ENCODE data around the gene FAM13A. TPM values are rescaled to one million over a fixed set of nuclear protein-coding genes. Genes with fewer than 3 reads are reported as not detected.
A peak's percentile ranks its signal among the peaks of the same experiment; 100 is the strongest.

FAM13A gene
- total RNA-seq, 1 experiment from 2014 or later = 26.7 TPM

DNA sequence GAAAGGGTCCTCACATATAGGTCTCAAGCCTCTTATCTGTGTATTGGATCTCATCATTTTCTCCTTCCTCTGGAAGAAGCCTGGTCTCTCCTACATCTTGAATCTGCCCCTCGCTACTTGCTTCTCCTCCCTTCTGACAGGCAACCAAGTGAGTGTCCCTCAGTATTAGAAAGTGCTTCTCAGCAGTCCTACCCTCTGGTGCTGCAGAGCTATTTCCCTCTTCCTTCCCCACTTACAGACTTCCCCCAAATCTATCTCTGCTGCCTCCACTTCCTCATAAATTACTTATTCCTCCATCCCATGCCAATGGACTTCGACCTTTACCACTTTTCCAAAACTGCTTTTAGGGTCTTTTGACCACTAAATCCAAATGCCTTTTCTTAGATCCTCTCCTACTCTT, 230.2 kb downstream of the FAM13A start:
- no peaks in the 10 kb centered on the region for H4K20me1 ChIP-seq (ENCODE audit: insufficient read depth)
- peaks cover 11% of the 10 kb centered on the region for H3K4me1 ChIP-seq (replicated peaks; ENCODE audit: insufficient read depth)
- H3K4me2 ChIP-seq = no peak overlapping the region
- no TSS peak for BruUV-seq (replicated peaks)
- H3K79me2 ChIP-seq (ENCODE audit: low read depth) = peaks cover 8% of the 10 kb centered on the region
- no peaks in the 10 kb centered on the region for H3K9me2 ChIP-seq (ENCODE audit: insufficient read depth)
- no peak overlapping the region for H3K4me3 ChIP-seq
- no peak overlapping the region for H3K27ac ChIP-seq
- no peaks in the 10 kb centered on the region for H3K9me3 ChIP-seq (ENCODE audit: insufficient read depth, low read depth)
- no peaks in the 10 kb centered on the region for H3K27me3 ChIP-seq (ENCODE audit: insufficient read depth, low read depth)
- no peaks in the 10 kb centered on the region for H3K36me3 ChIP-seq (ENCODE audit: low read depth)
- DNase-seq = no peak
- H2AFZ ChIP-seq = no peak overlapping the region
- TF ChIP-seq, protein P1, sequence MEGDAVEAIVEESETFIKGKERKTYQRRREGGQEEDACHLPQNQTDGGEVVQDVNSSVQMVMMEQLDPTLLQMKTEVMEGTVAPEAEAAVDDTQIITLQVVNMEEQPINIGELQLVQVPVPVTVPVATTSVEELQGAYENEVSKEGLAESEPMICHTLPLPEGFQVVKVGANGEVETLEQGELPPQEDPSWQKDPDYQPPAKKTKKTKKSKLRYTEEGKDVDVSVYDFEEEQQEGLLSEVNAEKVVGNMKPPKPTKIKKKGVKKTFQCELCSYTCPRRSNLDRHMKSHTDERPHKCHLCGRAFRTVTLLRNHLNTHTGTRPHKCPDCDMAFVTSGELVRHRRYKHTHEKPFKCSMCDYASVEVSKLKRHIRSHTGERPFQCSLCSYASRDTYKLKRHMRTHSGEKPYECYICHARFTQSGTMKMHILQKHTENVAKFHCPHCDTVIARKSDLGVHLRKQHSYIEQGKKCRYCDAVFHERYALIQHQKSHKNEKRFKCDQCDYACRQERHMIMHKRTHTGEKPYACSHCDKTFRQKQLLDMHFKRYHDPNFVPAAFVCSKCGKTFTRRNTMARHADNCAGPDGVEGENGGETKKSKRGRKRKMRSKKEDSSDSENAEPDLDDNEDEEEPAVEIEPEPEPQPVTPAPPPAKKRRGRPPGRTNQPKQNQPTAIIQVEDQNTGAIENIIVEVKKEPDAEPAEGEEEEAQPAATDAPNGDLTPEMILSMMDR (conservative IDR thresholded peaks at IDR 0.05) = no peak
- TF ChIP-seq EZH2 (IDR thresholded peaks at IDR 0.05; ENCODE audit: low read depth) = no peak
- POLR2A ChIA-PET (ENCODE audit: unreplicated experiment) = no interaction called here
- CTCF ChIA-PET = no interaction called here
- intact Hi-C loops (cut with micrococcal nuclease; ENCODE audit: unreplicated experiment) = no loop called here
- H3F3A ChIP-seq (ENCODE audit: insufficient read depth, low read depth) = peaks cover 17% of the 10 kb centered on the region

DNA sequence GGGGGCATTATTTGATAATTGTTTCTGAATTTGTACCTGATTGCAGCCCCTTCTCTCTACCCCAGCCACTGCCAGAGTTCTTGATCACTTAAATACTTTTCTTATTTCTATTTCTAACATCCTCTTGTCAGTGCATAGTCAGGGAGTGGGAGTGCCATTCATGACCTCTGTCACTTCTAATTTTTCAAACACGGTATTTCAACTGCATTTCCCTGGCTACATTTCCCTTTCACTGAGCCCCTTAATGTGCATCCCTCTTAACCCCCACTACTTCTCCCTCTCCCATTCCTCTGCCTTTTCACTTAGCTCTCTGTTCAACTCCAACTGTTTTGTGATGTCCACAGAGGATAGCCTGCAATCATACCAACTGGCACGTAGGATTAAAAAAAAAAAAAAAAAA, 231.1 kb downstream of the FAM13A start:
- TF ChIP-seq, protein P1 (conservative IDR thresholded peaks at IDR 0.05) = no peak
- no peak for TF ChIP-seq EZH2 (IDR thresholded peaks at IDR 0.05; ENCODE audit: low read depth)

DNA sequence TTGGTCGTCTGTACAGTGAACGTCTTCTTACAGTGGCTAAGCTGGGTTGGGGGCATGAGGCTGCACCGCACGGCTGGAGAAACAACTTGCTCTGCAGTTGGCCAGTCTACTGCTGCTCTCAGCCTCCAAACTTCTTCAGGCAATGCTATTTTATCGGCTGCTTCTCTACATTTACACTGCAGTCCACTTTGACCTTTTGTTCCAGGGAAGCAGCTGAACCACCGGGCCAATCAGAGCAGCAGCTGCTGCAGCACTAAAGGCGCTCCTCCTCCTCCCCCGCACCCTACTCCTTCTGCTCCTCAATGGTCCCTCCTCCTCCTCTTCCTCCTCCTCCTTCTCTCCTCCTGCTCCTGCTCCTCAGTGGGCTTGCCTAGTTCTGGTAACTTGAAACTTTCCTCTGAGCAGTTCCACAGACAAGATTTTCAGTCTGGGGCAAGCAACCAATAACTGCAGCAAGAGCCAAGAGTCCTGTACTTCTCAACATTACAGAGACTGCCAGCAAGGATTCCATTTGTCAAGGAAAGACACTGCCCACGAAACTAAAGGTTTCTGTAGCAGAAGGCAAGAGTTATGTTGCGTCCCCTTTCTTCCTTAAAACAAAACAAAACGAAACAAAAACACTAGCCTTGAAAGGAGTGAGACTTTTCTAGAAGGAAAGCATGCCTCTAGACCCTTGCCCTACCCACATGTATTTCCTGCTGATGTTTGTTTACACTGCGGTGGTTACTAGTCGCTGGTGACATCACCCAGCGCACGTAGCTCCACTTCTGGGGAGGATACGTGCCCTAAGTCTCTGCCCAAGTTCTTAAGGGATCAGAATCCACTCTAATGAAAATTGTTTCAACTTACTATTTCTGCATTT, 233.7 kb downstream of the FAM13A start:
- H2AFZ ChIP-seq = peak overlapping the region; percentile 82
- TF ChIP-seq EZH2 (IDR thresholded peaks at IDR 0.05; ENCODE audit: low read depth) = no peak
- TF ChIP-seq, protein P1 (conservative IDR thresholded peaks at IDR 0.05) = no peak
- no peaks in the 10 kb centered on the region for H3K9me3 ChIP-seq (ENCODE audit: insufficient read depth, low read depth)
- no peaks in the 10 kb centered on the region for H3K27me3 ChIP-seq (ENCODE audit: insufficient read depth, low read depth)
- ChIA-PET CTCF (no interaction called here), POLR2A (ENCODE audit: unreplicated experiment) (interaction anchor here (0.5 to 0.7 kb wide), 3 partner anchors 141 to 297 kb away, joined by 3 to 8 read pairs (median 3); no protein-coding TSS in a partner anchor)
- H3K4me3 ChIP-seq = peak overlapping the region; percentile 70
- peaks cover 17% of the 10 kb centered on the region for H3F3A ChIP-seq (ENCODE audit: insufficient read depth, low read depth)
- H3K4me2 ChIP-seq = peak overlapping the region; percentile 87
- peak; percentile 79 to 84 for DNase-seq
- TSS peak; percentile 89 for BruUV-seq (replicated peaks)
- H3K27ac ChIP-seq = peak overlapping the region; percentile 92
- peaks cover 30% of the 10 kb centered on the region for H3K79me2 ChIP-seq (ENCODE audit: low read depth)
- peaks cover 31% of the 10 kb centered on the region for H3K4me1 ChIP-seq (replicated peaks; ENCODE audit: insufficient read depth)
- no peaks in the 10 kb centered on the region for H4K20me1 ChIP-seq (ENCODE audit: insufficient read depth)
- H3K36me3 ChIP-seq (ENCODE audit: low read depth) = no peaks in the 10 kb centered on the region
- no peaks in the 10 kb centered on the region for H3K9me2 ChIP-seq (ENCODE audit: insufficient read depth)
- intact Hi-C loops (cut with micrococcal nuclease; ENCODE audit: unreplicated experiment) = loop anchor here (2.0 to 5.0 kb wide), 3 partner anchors 114 to 296 kb away; partner anchors contain the start of gene TIGD2

More for the DNA sequence above, 231.1 kb downstream of the FAM13A start:
- H3K27me3 ChIP-seq (ENCODE audit: insufficient read depth, low read depth) = no peaks in the 10 kb centered on the region
- H3K4me3 ChIP-seq = no peak overlapping the region
- ChIA-PET POLR2A (ENCODE audit: unreplicated experiment) (interaction anchor here (0.6 kb wide), 1 partner anchor 735 kb away, joined by 3 read pairs; no protein-coding TSS in a partner anchor), CTCF (no interaction called here)
- peaks cover 17% of the 10 kb centered on the region for H3F3A ChIP-seq (ENCODE audit: insufficient read depth, low read depth)
- intact Hi-C loops (cut with micrococcal nuclease; ENCODE audit: unreplicated experiment) = no loop called here
- H3K4me2 ChIP-seq = no peak overlapping the region
- no peaks in the 10 kb centered on the region for H3K9me2 ChIP-seq (ENCODE audit: insufficient read depth)
- no peak overlapping the region for H3K27ac ChIP-seq
- no peaks in the 10 kb centered on the region for H3K9me3 ChIP-seq (ENCODE audit: insufficient read depth, low read depth)
- DNase-seq = no peak
- H2AFZ ChIP-seq = no peak overlapping the region
- H3K79me2 ChIP-seq (ENCODE audit: low read depth) = peaks cover 15% of the 10 kb centered on the region
- no peaks in the 10 kb centered on the region for H4K20me1 ChIP-seq (ENCODE audit: insufficient read depth)
- H3K4me1 ChIP-seq (replicated peaks; ENCODE audit: insufficient read depth) = peaks cover 15% of the 10 kb centered on the region
- no peaks in the 10 kb centered on the region for H3K36me3 ChIP-seq (ENCODE audit: low read depth)
- BruUV-seq (replicated peaks) = no TSS peak

Measured in PC-9 (cell line).